ENCODE data around the gene WFDC8. TPM values are rescaled to one million over a fixed set of nuclear protein-coding genes. Genes with fewer than 3 reads are reported as not detected.

WFDC8 gene
- total and polyA plus RNA-seq, 9 donors: 0.23 TPM; not detected in 8

DNA sequence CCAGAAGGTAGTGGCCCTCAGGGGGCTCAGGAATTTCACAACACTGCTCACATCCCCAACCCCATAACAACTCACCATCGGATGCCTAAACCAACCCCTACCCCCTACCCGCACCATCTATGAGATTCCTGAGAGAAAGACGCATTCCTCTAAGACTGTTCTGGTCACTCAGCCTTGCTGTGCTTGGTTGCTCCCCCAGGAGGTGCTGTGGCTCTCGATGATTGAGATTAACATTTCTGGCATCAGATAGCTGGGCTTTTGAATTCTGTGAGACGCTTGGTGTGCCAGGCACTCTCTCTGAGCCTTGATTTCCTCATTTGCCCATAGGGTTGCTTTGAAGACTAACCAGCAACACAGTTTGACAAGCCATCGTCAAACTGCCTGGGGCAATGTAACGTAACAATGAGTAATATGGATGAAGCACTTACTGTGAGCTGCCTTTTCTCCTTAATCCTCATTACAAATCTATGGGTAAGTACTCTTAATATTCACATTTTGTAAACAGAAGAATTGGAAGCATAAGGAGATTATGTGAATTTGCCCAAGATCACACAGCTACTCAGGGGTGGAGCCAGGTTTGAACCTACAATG is 40.8 kb downstream of the WFDC8 start:
- H3K9me3 ChIP-seq: no peaks in the 10 kb centered on the region
- no peak overlapping the region for H3K4me3 ChIP-seq
- no peaks in the 10 kb centered on the region for H3K27me3 ChIP-seq
- DNase-seq: no peak
- intact Hi-C loops (cut with DNase I): no loop called here
- H3K4me1 ChIP-seq (ENCODE audit: insufficient read depth): no peaks in the 10 kb centered on the region
- no peaks in the 10 kb centered on the region for H3K36me3 ChIP-seq
- 48 to 65% (median 63%) methylated on average over 7 of the region's 7 CpGs for WGBS, 3 donors
- no peak overlapping the region for H3K27ac ChIP-seq
- TF ChIP-seq, protein P1, sequence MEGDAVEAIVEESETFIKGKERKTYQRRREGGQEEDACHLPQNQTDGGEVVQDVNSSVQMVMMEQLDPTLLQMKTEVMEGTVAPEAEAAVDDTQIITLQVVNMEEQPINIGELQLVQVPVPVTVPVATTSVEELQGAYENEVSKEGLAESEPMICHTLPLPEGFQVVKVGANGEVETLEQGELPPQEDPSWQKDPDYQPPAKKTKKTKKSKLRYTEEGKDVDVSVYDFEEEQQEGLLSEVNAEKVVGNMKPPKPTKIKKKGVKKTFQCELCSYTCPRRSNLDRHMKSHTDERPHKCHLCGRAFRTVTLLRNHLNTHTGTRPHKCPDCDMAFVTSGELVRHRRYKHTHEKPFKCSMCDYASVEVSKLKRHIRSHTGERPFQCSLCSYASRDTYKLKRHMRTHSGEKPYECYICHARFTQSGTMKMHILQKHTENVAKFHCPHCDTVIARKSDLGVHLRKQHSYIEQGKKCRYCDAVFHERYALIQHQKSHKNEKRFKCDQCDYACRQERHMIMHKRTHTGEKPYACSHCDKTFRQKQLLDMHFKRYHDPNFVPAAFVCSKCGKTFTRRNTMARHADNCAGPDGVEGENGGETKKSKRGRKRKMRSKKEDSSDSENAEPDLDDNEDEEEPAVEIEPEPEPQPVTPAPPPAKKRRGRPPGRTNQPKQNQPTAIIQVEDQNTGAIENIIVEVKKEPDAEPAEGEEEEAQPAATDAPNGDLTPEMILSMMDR (IDR thresholded peaks at IDR 0.05): no peak
- no peak for TF ChIP-seq POLR2A (IDR thresholded peaks at IDR 0.05)
- no peak for TF ChIP-seq EP300 (IDR thresholded peaks at IDR 0.05)

DNA sequence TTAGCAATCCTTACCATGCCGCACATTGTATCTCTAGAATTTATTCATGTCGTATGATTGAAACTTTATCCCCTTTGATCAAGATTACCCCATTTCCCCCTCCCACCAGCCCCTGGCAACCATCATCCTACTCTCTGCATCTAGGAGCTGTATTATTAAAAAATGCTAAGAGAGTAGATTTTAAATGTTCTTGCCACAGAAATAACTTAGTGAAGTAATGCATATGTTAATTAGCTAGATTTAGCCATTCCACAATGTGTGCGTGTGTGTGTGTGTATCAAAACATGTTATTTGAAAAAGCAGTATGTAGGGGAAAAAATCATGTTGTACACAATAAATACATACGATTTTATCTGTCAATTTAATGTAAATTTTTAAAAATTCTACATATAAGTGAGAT is 51.8 kb downstream of the WFDC8 start:
- intact Hi-C loops (cut with DNase I): no loop called here
- Histone ChIP-seq H3K9me3 (no peaks in the 10 kb centered on the region), H3K4me1 (ENCODE audit: insufficient read depth) (no peaks in the 10 kb centered on the region), H3K4me3 (no peak overlapping the region), H3K27ac (no peak overlapping the region), H3K27me3 (no peaks in the 10 kb centered on the region), H3K36me3 (no peaks in the 10 kb centered on the region)
- DNase-seq: no peak
- 68 to 75% (median 75%) methylated on average over 4 of the region's 4 CpGs for WGBS, 3 donors
- TF ChIP-seq, protein P1 (IDR thresholded peaks at IDR 0.05): no peak
- no peak for TF ChIP-seq EP300 (IDR thresholded peaks at IDR 0.05)
- TF ChIP-seq POLR2A (IDR thresholded peaks at IDR 0.05): no peak

DNA sequence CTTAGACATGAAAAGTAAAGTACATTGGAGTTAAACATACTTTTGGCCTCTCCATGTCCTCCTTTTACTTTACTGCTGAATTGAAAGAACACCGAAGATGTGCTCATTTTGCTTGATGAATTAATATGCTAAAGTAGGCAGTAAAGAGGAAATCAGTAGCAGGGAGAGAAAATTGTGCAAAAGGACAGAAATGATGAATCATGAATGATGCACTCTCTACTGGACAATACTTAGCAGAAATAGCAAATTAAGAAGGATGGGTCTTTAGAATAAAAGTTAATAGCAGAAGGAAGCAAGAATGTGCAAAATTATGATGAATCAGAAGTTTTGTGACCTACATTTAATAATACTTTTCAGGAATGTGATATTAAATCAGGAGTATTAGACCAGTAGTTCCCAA is 55.3 kb downstream of the WFDC8 start:
- no peak for DNase-seq
- Histone ChIP-seq H3K9me3 (no peaks in the 10 kb centered on the region), H3K4me1 (ENCODE audit: insufficient read depth) (no peaks in the 10 kb centered on the region), H3K27ac (no peak overlapping the region), H3K36me3 (no peaks in the 10 kb centered on the region), H3K27me3 (no peaks in the 10 kb centered on the region), H3K4me3 (no peak overlapping the region)
- intact Hi-C loops (cut with DNase I): no loop called here
- 62 to 85% (median 78%) methylated on average over 1 of the region's 1 CpG for WGBS, 3 donors
- TF ChIP-seq EP300 (IDR thresholded peaks at IDR 0.05): no peak
- TF ChIP-seq, protein P1 (IDR thresholded peaks at IDR 0.05): no peak

DNA sequence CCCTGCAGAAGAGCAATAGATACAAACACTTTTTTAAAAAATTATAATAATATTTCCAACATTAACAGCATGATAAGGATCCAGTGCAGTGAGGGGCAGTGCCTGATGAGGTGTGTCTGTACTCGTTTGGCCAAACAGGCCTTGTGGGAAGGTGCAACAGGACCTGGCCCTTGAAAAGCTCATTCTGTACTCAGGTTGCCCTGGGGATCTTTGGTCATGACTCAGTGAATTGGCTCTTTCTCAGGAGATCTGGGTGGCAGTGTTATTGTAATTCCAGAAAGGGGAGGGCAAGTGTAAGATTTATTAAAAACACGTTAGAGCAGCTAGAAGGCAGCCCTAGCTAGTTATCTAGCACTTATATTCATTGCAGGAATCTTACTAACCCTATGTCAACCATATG is 60.8 kb downstream of the WFDC8 start:
- H3K9me3 ChIP-seq: no peaks in the 10 kb centered on the region
- H3K36me3 ChIP-seq: no peaks in the 10 kb centered on the region
- WGBS, 3 donors: 19 to 32% (median 24%) methylated on average over 2 of the region's 2 CpGs
- H3K27me3 ChIP-seq: no peaks in the 10 kb centered on the region
- no peak overlapping the region for H3K4me3 ChIP-seq
- H3K27ac ChIP-seq: no peak overlapping the region
- no peaks in the 10 kb centered on the region for H3K4me1 ChIP-seq (ENCODE audit: insufficient read depth)
- TF ChIP-seq EP300 (IDR thresholded peaks at IDR 0.05) (no peak), POLR2A (IDR thresholded peaks at IDR 0.05) (no peak)
- TF ChIP-seq, protein P1 (IDR thresholded peaks at IDR 0.05): no peak
- DNase-seq: no peak
- intact Hi-C loops (cut with DNase I): no loop called here

Data from ovary (tissue), 9 donors.